LNCaP clone FGC (cell line): Measurements from ENCODE around the gene FNDC3B.

Experiments used
- DNase-seq: peaks from one replicate; pipeline ENCODE4 v3.0.0-alpha.2; 2011; ENCODE audit warnings: low read depth
- H3K4me3 ChIP-seq: 2 replicates; pipeline ENCODE4 v1.5.1; 2011; ENCODE audit warnings: mild to moderate bottlenecking, low read depth, low read length, control low read depth
- TF ChIP-seq, protein P1 (sequence below): IDR thresholded peaks from 2 replicates; pipeline ENCODE4 v1.5.1; 2012; ENCODE audit warnings: mild to moderate bottlenecking; ENCODE audit not compliant: control insufficient read depth, insufficient read depth; ENCODE audit errors: extremely low read depth

FNDC3B gene

DNA sequence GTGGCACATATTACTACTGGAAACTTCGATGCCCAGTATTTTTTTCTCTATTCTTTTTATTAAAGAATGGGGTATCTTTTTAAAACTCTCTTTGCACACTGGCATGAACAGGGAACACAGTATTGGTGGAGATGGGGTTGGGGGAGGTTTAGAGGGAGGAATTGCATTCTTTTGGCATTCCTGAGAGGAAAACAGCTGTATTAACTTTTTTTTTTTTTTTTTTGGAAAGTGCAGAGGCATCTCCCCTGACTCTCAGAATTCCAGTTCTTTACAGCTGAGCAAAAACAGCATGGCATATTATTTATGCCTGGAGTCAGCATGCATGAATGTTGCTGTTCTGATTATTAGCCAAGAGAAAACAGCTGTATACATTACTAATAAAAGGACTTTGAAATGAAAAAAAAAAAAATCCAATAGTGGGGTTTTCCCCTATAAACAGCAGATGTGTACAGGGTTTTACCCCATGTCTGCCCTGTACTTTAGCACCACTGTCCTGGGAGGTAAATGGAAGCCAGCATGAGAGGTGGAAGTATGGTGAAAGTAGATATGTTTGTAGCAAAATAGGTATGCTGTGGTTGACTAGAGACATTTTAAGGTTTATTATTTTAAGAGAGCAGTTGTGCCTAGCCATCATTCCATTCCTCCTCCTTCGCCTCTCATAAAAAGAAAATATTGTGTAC is 132.2 kb downstream of the FNDC3B start:
- TF ChIP-seq, protein P1, sequence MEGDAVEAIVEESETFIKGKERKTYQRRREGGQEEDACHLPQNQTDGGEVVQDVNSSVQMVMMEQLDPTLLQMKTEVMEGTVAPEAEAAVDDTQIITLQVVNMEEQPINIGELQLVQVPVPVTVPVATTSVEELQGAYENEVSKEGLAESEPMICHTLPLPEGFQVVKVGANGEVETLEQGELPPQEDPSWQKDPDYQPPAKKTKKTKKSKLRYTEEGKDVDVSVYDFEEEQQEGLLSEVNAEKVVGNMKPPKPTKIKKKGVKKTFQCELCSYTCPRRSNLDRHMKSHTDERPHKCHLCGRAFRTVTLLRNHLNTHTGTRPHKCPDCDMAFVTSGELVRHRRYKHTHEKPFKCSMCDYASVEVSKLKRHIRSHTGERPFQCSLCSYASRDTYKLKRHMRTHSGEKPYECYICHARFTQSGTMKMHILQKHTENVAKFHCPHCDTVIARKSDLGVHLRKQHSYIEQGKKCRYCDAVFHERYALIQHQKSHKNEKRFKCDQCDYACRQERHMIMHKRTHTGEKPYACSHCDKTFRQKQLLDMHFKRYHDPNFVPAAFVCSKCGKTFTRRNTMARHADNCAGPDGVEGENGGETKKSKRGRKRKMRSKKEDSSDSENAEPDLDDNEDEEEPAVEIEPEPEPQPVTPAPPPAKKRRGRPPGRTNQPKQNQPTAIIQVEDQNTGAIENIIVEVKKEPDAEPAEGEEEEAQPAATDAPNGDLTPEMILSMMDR: no peak
- no peak overlapping the region for H3K4me3 ChIP-seq
- no peak for DNase-seq

DNA sequence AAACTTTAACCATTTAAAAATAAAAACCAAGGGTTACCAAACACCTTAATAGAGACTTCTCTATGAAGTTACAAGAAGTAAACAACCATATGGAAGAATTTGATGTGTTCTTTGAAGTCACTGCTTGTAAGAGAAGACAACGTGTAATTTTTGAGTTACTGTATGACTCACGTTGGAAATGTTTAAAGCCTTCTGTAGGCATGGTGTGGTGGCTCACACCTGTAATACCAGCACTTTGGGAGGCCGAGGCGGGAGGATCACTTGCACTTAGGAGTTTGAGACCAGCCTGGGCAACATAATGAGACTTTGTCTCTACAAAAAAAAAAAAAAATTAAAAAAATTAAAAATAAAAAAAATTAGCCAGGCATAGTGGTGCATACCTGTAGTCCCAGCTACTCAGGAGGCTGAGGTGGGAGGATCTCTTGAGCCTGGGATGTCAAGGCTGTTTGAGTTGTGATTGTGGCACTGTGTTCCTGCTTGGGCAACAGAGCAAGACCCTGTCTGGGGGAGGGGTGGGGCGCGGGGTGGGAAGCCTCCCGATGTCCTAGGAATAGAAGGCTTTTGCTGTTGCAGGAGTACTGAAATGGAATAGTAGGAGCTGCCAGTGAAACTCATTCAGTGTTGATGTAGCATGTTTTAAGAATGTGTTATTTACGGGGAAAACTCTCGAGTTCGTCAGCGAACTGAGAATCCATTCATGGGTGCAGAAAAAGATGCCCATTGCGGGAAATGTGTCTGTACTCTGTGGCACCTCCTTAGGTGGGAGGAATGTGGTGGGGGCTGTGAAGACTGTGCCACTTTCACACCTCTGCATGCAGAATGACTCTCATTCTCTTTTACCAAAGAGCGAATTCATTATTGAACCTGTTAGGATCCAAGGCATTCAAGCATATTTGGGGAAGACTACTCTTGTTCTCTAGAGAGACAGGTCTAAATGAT is 134.2 kb downstream of the FNDC3B start:
- TF ChIP-seq, protein P1: no peak
- DNase-seq: no peak
- H3K4me3 ChIP-seq: no peak overlapping the region

DNA sequence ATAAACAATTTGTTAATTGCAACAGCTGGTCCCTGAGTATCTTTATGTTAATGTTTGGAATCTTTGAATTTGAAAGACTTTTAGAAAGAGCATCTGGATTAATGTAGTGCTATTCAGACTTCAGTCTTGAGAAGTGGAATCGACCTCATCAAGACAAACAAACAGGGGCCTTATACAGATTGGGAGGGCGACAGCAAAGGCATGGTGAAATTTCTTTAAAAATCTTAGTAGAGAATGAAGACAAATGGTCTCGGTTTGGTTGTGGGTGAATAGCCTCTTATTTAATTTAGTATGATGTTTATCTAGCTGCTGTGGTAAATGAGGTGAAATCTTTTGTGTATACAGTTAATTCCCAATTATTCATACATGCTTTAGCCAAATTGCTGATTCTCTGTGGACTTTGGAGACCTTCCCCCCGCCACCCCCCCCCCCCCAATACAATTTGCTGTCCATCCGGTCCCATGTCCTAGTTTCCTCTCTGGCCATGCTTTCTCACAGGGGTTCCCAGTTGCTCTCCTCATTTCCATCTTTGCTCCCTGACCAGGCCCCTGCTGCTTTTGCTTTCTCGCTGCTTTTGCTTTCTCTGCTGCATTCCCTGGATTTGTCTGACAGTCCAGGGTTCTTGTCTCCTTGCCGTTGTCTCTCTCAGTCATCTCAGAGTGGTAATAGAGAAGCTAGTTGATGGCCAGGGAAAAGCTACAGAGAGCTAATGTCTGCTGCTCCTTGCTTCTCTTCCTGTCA is 135.3 kb downstream of the FNDC3B start:
- TF ChIP-seq, protein P1: no peak
- no peak for DNase-seq
- H3K4me3 ChIP-seq: no peak overlapping the region

DNA sequence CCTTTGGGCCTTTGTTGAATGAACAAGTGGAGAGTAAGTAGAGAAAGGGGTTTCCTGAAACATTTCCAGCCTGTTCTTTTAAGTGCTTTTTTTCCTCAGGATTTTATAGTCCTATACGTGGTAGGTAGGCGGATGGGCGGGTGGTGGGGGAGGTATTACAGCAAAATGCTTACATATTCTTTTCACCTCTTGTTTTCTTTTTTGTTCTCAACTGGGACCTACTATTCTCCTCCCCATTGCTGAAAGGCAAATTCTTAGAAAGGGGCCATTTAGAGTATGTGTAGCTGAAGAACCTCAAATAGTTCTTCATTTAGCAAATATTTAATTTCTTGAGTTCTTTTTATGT is 135.8 kb downstream of the FNDC3B start:
- TF ChIP-seq, protein P1: no peak
- DNase-seq: no peak
- no peak overlapping the region for H3K4me3 ChIP-seq

DNA sequence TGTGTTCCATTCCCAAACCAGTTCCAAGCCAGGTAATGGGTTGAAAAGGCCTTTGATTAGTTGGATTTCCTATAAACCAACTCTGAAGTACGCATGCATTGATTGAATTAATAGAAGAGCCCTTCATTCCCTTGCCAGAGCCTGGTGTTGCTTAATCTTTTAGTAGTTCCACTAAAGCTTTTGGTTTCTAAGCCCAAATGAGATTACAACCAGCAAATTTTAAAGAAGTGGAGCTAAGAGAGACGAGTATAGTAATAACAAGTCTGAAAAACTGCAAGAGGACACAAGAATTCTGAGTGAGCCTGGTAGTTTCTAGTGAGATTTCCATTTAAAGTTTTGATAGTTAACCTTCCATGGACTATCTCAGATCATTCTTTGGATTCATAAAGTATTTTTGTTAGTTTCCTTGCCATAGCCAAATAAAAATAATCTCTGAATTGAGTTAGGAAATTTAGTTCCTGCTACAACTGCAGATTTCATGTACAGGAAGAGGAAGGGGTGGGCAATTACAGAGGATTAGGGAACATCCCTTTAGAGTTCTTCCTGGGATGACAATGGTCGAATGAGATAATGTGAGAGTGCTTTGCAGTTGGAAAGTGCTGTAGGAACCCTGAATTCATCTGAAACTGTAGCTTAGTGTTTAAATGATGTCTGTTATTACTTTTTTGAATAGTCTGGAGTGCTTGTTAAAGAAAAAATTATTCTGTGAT is 136.8 kb downstream of the FNDC3B start:
- no peak overlapping the region for H3K4me3 ChIP-seq
- TF ChIP-seq, protein P1: no peak
- no peak for DNase-seq

DNA sequence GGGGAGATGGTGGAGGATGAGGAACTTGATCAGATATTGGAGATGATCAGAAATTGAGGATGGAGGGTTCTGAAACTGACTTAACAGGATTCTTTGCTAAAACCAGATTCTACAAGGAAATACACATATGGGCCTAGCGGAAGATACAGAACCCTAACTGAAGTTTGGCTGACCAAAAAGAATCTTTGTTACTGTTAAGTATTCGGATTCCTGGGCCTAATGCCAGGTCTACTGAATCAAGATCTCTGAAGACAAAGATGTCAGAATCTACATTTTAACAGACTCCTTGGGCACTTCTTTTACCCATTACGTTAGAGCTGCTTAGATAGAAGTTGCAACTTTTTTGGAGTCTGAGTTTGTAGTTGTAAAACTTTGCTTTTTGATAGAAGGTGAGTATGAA is 137.7 kb downstream of the FNDC3B start:
- TF ChIP-seq, protein P1: no peak
- no peak for DNase-seq
- no peak overlapping the region for H3K4me3 ChIP-seq
